NCI-H2227 (cell line): ENCODE results near the gene ANKRD63.

Experiments used
- DNase-seq: peaks from one replicate; lab custom pipeline; 2025; ENCODE audit not compliant: unreplicated experiment; lab: John Stamatoyannopoulos, UW

ANKRD63 gene

DNA sequence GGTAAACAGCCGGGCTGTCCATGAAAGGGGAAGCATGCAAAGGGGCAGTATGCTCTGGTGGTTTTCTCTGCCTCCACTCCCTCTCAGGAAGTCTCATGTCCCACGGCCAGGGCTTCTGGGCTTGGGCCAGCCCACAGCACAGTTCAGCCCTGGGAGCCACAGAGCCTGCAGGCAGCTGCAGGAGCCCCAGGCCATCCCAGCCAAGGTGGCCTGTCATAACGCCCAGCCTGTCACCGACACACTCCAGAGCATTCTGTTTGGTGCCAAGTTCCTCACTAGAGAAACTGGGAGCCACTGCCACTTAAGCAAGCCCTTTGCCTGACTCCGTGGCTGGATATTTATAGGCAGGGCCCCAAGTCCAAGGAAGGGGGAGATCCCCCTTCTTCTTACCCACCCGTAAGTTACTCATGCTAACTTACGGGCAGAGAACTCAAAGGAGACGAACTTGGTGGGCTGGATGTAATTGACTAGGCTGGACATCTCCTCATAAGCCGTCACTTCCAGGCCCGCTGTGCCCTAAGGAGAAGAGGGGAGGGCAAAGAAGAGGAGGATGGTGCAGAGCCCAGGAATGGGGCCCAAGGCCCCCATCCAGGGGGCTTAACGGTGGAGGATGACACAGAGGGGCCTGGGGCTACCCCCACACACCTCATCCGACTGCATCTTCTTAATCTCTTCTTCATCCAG, 13.2 kb upstream of the ANKRD63 start:
- DNase-seq = no peak

DNA sequence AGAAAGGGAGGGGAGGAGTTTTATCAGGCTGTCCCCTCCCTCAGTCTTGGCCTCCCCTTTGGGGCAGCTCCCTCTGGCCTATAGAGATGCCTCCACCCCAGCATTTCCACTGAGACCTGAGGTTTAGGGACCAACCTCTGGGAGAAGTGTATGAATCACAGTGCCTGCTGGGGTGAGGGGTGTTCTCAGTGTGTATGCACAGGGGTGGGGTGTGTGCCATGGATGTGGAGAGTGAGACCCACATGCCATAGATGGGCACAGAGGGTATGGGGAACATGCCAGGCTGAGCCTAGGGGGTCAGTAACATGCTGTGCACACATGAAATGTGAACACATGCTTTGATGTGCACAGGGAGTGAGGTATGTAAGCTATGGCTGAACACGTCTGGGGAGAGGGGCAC, 12.4 kb upstream of the ANKRD63 start:
- DNase-seq = no peak

DNA sequence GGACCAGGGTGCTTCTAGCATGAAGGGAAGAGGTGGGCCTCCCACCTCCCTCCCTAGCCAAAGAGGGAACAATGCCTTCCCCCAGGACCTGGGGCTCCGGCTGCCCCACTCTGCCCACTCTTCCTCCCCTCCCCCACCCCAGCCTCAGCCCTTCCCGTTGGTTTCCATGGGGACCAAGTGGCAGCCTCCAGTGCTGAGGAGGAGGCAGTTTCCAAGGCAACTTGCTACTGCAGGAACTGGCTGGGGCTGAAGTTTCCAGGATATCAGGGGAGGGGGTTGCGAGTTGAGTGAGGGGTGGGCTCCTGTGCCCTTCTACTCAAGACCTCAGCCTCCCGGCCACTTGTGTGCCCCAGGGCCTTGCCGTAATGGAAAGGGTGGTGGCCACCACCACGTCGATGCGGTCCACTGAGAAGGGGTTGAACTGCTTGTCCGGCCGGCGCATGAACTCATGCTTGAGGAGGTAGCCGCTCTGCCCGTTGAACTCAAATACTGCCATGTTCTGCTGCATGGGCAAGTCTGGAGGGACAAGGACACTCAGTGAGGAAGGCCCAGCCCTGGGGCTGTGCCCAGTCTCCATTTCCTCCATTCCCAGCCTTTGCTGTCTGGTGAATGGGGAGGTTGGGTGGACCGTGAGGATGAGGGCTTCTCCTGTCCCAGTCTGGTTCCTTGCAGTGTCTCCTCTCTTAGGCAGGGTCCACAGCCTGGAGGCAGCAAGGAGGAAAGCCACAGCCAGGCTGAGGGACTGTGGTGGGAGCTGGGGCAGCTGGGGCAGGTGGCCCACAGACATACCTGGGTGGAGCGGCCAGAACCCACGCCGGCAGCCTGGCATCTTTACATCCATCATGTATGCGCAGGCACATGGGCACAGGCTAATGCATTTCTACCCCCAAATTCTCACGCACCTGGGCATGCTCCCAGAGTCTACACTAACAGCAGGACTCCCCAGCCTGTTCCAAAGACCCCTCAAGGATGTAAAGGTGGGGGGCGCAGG, 11.3 kb upstream of the ANKRD63 start:
- DNase-seq = peak; percentile 69

DNA sequence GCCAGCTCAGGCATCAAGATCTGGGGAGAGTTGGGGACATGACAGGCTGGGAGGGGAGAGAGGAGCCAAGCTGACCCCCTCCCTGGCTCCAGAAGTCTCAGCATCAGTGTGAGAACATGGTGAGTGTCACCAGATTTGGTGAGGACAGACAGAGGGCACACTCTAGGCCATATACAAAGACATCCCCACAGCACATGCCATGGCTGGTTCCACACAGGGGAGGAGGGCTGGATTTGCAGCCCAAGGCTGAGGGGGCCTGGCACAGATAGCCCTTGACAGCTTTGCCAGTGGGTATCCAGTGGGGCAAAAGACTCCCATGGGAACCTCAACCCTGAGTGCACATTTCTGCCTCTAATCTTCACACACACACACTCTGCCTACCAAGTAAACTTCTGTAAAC, 10.1 kb upstream of the ANKRD63 start:
- DNase-seq = no peak

DNA sequence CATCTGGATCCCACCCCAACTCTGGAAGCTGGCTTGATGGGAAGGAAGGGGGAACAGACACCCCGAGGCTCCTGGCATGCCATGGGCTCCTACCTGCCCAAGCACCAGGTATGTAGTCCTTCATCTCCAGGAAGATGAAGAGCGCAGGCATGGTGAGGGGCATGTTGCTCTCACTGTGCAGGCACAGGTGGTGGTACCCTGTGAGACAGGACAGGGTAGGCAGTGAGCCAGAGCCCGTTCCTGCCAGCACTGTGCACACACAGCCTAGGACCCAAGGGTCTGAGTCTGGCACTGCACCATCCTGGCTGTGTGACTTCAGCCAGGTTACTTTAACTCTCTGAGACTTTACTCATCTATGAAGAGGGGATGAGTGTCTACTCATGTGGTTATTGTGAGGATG, 9.4 kb upstream of the ANKRD63 start:
- no peak for DNase-seq

DNA sequence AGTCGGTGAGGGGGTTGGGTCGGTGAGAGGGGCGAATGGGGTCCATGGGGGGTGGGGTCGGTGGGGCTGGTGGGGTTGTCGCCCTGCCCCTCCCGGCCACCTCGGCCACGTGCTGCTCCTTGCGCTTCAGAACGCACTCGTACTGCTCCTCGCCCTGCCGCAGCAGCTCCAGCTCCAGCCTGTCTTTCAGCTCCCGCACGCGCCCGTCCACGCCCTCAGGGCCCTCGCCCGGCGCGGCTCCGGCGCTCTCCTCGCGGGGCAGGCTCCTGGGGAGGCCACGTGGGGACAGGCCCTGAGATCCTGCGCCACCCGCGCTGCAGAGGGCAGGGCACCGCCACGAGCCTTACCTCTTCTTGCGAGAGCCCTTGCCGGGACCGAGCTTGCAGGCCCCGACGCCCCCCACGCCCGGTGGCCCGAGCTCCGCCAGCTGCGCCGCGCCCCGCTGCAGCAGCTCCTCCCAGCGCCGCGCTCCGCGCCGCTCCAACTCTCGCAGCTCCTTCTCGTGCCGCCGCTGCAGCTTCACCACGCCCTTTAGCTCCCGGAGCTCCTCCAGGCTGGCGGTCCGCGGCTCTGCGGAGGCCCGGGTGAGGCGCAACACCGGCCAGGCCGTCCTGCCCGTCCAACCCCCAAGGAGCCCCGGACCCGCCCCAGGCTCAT, 8.2 kb upstream of the ANKRD63 start:
- DNase-seq = peak; percentile 77

DNA sequence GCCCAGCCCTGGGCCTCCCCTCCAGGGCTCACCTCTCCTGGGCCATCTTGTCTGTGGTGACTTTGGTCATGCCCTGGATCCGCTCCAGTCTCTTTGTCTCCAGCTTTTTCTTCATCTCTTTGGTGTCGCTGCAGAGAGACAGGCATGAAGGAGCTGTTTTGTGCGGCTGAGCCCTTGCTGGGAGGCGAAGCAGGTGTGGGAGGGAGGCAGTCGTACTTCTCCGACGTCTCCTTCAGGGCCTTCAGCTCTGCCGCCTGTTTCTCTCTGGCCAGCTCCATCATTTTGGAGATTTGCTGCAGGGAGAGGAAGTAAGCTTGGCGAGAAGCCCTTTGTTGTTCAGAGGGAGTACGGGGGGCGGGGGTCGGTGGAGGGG, 7.7 kb upstream of the ANKRD63 start:
- no peak for DNase-seq

DNA sequence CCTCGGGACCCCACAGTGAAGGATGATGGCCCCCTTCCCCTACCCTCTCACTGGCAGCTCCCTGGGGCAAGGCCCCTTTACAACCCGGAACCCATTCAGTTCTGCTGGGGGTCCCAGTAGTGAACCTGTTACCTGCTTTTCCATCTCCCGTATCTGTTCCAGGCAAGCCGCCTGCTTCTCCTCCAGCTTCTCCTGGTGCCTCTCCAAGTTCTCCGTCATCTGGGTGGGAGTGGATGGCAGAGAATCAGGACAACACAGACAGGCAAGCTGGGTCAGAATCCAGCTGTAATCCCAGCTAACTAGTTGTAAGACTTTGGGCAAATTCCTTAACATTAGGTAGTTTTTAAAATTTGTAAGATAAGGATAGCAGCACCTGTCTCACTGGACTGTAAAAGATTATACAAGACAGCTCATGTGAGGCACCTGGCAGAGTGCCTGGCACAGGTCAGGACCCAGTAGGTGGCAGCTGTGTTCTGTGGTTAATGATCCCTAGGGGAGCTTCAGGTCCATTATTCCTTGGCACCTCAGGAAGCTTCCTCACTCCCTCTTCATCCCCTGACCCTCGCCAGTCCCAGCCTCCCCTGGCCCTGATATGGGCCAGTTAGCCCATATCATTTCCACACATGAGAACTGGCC, 6.4 kb upstream of the ANKRD63 start:
- DNase-seq = no peak

DNA sequence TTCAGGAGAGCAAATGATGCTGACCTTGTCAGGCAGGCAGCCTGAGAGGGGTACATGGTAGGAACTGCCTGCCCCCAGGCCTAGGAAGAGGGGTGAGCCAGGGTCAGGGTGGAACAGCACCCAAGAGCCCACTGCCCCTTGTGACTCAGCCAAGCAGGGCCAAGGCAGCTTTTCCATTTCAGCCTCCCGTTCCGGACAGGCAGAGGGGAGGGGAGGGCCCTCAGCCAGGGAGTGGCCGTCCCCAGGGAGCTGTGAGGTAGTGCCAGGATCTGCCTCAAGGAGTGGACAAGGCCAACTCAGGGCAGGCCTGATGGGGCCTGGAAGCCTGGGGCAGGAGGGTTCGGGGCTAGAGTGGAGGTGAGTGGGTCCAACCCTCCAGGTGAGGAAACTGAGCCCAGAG, 5.1 kb upstream of the ANKRD63 start:
- no peak for DNase-seq

DNA sequence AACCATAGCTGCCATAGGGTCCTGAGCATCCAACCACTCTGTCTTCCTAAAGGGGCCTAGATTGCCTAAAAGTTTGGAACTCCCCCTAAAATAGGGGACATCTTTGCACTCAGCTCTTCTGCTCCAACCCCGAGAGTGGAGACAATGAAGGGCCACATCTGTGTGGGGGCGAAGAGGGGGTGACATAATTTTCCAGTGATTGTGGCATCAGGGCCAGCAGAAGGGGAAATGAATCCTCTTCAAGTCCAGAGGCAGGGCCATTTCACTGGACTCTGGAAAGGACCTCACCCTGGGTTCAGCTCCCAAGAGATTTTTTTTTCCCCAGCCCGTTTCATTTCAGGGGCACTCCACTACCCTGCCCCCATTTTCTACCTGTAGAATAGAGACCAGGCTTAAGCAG, 4.6 kb upstream of the ANKRD63 start:
- no peak for DNase-seq

DNA sequence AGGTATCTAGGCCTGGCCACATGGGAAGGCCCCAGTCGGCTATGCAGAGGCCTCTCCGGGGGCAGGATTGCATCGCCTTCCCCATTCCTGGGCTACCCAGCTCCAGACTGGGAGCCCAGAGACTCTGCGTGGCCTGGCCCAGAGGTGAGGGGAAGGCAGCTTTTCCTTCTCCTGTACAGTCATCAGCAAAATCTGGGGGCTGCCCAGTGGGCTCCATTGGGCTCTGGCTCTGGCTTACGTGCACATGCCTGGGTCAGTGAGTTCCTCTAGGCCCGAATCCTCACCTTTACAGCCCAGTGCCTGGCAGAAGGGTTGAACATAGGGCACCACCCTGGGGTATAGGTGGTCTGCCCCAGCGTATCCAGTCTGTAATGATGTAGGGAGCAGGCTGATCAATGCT, 3.9 kb upstream of the ANKRD63 start:
- no peak for DNase-seq

DNA sequence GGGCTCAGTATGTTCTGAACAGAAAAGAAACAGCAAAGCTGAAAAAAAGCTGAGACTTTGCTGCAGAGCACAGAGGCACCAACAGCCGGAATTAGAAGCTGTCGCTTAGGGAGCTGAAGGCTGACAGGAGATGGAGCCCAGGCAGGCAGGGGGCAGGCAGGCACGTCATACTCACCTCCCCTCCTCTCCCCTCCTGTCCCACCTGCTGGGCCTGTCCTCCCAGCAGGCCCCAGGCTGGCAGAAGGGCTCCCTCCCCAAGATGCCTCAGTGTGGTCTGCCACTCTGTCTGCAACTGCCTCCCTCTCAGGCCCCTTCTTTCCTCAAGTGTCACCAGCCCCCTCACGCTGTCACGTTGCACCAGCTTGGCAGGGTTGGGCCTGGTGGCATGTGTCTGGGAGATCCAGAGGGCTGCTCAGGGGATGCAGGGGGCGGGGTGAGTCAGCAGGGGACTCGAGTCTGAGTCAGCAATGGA, 3.2 kb upstream of the ANKRD63 start:
- no peak for DNase-seq

DNA sequence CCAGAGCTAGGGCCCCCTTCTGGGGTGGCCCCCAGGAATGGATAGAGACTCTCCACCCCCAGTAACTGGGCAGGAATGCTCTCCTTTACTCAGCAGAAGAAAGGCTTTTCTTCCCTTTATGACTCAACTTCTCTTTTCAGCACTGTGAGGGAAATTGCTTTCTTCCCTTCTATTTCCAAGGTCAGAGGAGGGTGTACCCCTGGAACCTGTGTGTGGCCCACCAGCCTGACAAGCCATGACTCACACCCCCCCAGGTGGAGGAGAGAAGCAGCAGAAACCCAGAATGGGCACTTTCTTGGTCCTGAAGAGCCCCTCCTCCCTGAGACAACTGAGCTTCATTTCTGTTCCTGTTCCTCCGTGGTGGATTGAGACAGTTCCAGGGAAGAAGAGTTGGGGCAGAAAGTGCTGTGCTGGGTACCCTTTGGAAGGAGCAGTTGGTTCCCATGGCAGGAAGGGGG, 2.7 kb upstream of the ANKRD63 start:
- DNase-seq = no peak

DNA sequence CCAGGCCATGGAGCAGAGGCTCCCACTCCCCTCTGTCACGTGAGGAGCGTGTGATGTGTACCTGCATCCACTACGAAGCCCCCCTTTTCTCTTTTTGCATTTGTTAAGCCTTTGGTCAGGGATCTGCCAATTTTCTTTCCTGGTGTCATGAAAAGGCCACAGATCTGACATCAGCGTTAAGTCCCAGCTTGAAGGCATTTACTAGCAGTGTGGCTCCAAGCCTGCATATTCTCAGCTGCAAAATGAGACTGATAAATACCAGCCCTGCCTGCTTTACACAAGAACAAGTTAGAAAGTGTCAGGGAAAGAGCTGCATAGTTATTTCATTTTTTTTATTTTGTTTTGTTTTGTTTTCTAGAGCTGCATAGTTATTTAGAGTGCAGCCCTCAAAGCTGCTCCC, 2.3 kb upstream of the ANKRD63 start:
- DNase-seq = no peak

DNA sequence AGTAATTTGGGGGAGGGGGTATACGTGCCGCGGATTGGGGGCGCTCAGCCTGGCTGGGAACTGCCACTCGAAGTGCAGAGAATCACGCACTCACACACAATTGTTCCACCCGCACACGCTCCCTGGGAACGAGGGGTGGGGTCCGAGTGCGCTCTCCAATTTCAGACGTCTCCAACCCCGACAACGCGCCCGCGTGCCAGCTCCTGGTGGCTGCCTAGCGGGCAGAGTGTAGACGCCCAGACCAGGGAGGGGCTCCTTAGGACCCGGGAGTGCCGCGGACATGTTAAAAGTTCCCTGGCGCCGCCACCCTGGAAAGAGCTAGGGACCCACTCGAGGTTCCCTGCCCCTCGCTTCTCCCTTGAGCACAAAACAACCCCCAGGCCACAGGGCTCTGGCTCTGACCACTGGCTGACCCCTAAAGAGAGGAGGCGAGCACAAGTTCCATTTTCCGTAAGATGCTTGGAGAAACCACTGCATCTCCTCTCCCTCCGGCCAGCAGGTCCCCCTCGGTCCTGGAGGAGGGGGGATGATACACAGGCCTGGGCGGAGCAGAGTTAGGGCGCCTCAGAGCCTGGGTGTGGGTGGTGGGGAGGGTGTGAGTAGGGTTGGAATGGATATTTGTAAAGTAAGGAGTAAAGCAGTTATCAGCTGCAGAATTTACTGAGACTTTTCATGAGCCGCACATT, 894 bp upstream of the ANKRD63 start:
- DNase-seq = no peak

DNA sequence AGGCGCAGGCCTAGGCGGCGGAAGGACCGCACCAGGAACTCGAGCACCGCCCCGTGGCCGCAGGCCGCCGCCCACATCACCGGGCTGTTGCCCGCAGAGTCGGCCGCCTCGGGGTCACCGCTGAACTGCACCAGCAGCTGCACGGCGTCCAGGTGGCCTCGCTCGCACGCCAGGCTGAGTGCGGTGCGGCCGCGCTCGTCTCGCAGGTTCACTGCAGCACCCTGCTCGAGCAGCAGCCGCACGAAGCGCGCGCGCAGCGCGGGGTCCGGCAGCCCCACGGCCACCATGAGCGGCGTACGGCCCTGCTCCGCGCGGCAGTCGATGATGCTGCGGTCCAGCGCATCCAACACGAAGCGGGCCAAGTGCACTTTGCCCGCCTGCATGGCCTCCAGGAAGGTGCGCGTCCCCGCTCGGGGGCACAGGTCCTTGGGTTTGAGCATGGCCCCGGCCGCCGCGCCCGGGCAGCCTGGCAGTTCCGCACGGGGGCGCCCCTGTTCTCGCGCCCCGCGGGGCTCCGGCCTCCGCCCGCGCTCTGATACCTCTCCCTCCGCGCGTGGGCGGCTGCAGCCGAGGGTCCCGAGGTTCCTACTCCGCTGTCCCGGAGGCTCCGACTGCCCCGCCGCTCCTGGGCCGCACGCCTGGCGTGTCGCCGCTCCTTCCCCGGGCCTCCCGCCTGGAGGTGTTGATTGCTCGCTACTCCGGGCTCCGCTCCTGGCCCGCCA, 556 bp downstream of the ANKRD63 start:
- DNase-seq = peak; percentile 57

DNA sequence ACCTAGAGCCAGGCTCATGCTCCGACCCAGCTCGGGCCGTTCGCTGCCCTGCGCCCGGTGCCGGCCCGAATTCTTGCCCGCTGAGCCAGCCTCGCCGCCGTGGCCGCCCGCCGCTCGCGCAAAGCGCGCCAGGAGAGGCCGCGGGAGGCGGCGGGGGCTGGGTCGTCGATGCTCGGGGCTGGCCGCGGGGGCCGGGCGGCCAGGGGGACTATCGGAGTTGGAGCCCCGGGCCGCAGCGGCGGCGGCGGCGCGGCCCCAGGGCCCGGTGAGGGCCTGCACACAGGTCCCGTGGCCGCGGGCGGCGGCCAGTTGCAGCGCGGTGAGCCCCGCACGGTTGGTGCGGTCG, 1.1 kb downstream of the ANKRD63 start:
- no peak for DNase-seq

DNA sequence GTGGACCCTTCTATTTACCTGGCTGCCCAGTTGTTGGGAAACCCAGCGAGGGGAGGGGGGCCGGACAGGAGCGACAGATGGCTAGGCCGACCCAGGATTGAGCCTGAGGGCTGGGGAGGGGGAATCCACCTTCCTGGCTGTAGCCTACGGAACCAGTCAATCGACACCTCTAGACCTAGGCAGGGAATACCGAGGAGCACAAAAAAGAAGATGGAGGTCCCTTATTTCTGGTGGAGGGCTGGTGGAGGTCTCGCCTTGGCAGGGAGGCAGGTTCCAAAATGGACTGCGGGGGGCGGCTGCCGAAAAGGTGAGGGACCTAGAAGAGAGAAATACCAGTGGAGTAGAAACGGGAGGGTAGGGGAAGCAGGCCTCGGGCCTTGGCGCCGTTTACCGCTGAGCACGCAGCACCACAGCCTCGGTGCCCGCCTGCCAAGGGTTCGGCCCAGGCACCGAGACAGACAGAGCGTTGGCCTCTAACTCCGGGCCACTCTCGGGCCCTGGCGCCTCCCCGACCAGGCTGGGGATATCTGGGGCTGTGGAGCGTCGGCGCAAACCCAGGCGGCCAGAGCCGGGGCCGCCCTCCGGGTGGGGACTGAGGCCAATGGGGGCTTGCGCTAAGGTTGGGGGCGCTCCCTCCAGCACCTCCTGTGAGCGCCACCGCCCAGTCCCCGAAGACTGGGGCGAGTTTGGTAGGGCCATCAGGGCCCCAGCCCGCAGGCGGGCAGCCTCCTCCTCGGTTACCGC, 1.6 kb downstream of the ANKRD63 start:
- no peak for DNase-seq

DNA sequence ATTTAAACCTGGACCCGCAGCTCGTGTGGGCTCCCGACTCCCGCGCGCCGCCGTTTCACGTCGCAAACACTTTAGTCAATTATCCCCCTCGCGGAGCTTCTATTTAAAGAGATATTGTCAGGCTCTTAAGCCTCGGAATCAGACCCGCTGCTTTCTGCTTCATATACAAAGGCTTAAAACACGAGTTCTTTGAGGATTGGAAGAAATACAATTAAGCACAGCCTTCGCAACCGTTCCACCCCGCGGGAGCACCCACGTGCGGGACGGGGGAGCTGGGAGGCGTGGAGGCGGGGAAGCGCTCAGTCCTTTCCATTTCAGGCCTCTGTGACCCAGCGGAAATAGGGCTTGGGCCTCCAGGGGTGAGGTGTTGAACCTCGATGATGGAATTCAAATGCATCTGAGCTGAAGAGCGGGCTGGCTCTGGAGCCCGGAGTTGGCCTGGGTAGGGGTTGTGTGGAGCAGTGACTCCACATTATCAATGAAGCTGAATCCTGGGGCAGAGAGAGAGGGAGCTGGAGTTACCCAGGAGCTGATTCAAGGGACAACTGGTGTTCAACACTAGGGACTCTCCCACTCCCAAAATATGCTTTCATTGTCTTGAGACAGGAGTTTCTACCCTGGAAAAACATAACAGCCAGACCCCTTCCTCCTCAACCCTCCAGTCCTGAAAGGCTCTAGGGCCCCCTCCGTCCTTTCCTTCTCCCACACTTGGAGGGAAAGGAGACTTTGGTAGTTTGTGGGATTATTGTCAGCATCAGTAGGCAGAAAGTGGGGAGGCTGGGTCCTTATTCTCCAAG, 2.4 kb downstream of the ANKRD63 start:
- no peak for DNase-seq
